ENCODE data around the gene ARHGAP18.

DNA sequence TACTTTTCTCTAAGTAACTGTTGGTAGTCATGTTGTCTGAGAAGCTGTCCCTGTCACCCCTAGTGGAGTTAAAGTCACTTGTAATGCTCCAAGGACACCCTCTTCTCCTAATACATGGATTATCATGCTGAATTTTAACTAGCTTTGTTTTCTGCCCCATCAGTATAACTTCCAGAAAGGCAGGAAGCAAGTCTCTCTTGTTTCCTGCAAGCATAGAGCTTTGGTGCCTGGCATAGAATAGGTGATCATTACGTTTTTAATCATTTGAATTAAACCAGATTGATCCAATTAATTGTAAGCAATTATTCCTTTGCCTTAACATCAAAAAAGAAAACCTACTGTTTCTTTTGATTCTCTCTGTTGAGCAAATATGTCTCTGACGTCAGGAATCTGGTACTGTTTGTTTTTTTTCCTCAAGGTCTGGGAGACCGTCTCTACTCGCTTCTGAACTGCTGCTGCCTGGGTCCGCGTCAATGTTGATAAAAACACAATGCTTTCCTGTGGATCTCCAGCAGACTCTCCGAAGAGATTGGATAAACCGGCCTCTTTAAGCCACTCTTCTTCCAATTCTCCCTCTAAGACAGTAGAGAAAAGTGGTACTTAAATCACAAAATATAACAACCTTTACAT lies 71.8 kb downstream of the ARHGAP18 start:
- TF ChIP-seq POLR2A (IDR thresholded peaks at IDR 0.05; ENCODE audit: low read length): no peak
- TF ChIP-seq GATA1 (IDR thresholded peaks at IDR 0.05; ENCODE audit: low read depth, low read length): no peak
